Stimulated activated CD4-positive, alpha-beta T cell treated with anti-CD3 and anti-CD28 coated beads, TNF-alpha, amount 100 ng/mL, for 48 hours (primary cell): ENCODE results near the gene TSHZ2.

Experiments used
- DNase-seq, 3 donors: peaks; one replicate each; pipeline ENCODE4 v3.0.0-alpha.2; 2020; ENCODE audit warnings: low read depth in 3 of 3

The TSHZ2 gene

DNA sequence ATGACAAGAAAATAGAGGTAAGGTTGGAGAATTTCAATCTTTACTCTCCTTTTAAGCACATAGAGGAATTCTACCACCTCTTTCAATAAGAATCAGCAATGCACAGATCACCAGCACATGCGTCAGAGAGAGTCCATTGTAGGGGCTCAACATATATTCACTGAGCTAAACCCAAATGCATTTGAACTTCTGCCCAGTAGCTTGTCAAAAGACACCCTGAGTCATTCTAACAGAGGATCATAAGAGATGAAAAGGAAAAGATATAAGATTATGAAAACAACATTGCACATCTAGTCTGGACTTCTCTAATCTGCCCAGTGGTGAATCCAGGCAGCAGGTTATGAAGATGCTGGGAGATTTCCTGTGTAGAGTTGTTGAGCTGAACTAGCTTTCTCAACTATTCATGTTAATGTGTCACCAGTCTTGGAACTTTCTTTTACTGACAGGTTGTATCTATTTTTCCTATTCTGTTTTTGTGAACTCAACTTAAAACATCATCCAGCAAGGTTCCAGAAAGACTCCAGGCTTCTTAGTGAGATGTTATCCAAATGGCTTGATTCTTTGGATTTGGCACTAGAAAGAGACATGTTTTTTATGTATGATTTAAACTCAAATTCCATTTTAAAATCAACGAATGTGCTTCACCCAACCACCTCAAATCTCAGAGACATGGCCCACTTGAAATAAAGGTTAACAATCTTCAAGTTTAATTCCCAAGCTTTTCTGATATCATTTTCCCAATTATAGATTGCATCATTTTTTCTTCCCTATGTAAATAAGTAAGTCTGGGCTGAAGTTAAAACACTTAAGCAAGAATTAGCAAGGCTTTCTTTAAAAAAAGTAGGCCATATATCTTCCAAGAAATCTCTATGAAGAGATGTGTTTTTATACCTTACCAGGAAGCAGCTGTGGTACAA lies 89.3 kb downstream of the TSHZ2 start:
- DNase-seq: no peak

DNA sequence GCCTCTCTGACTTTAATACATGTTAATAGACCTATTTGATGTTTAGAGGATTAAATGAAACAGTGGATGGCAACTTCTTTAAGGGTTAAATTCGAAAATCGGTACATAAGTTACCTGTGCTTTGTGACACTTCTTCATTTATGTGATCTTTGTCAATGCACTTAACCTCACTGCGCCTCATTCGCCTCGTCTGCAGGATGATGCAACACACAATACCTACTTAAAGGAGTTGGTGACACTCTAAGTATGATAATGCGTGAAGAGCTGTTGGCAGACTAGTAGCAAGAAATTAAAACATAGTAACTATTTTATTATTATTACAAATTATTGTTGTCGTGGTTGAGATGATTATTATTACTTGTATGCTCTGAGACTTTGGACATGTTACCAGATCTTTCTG lies 92.8 kb downstream of the TSHZ2 start:
- DNase-seq: no peak

DNA sequence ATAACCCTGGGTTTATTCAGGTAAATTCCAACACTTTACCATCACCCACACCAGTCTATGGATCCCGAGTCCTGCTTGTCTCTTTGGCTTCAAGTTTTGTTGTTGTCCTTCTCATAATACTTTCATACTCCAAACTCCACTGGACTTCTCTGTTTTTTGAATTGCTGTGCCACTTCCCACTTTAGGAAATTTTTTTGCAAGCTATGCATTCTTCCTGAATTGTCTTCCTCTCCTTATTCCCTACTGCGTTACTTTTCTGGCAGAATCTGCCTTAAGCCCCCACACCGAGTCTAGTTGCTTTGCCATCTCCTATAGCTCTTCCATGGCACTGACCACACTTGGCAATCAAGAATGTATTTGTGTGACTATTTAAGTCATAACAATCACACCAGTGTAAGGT lies 96.1 kb downstream of the TSHZ2 start:
- no peak for DNase-seq

DNA sequence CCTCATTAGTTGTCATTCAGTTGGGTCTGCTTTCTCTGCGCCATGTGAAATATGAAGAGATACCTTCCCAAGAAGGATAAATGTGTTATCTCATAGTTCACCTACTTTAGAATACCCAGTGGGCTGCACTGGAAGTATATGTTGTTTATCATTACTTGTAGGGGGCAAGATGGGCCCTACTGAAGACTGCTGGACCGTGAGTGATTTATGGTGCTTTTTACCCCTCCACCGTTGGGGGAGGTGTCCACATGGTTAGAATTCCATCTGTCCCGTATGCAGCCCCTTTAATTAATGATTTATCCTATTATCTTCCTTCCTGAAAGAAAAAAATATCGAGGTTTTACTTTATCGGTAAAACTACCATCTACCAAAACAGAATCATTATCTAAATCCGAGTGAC lies 97.0 kb downstream of the TSHZ2 start:
- DNase-seq: no peak

GRCh38 chr20:53070224-53070623 lies 98.1 kb downstream of the TSHZ2 start:
- DNase-seq: no peak

DNA sequence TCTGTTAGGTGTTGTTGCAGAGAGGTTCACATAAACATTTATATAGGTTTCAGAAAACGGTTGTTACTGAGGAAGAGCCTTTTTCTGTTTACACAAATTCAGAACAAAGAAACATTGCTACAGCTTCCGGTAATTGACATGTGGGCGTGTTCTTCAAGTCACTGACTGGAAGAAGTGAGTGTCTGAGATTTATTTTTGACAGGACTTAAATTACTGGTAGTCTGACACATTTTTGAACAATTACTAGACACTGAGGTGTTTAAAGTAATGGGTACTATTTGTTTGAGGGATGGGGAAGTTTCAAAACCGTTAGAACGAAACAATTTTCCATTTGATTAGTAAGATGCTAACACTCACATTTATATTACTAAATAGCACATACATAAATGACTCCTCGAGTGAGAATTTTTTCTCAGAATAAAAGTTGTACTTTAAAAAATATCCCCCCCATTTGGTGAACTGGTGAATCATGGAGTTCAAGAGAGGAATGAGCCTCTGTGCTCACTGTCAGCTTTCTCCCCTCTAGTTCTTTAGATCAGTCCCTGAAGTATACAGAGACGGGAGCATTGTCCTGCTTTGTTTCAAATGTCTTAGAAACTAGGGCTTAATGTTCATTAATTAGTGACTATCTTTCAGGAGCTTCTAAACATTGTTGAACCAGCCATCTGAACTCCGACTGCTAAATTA lies 98.7 kb downstream of the TSHZ2 start:
- DNase-seq: no peak

GRCh38 chr20:53071833-53072232 lies 99.7 kb downstream of the TSHZ2 start:
- no peak for DNase-seq

- DNase-seq: no peak
Observed at GRCh38 chr20:53072923-53073579, 100.9 kb downstream of the TSHZ2 start.

DNA sequence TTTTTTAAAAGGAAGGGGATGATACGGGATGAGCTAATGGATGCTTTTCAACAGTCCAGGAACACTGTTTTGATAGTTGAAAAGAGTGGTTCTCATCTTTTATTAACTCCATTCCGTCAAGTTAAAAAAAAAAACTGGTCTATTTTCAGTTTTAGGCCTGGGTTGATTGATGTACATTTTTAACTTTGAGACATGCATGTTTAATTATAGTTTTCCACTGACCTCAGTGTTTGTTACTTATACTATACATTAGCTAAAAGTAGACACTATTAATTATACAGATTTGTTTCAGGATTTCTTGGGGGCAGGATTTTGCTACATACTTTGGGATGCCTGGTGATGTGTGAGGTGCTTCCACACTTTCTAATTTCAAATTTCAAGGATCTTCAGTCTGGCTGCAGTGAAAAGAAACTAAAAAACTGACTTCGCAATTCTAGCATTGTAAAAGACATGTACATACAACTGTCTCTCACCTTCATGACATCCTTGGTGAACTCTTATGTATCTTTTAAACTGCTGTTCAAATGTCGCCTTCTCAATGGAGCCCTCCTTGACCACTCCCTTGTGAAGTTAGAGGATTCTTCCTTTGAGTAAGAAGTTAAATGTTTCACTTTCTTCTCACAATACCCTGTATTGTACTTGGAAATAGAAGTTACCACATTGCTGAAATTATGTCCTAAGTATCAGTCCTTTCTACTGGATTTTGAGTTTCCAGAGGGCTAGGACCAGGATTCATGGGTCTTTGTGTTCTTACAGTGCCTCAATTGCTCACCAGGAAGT lies 101.7 kb downstream of the TSHZ2 start:
- DNase-seq: no peak

GRCh38 chr20:53074811-53075314 lies 102.7 kb downstream of the TSHZ2 start:
- no peak for DNase-seq

DNA sequence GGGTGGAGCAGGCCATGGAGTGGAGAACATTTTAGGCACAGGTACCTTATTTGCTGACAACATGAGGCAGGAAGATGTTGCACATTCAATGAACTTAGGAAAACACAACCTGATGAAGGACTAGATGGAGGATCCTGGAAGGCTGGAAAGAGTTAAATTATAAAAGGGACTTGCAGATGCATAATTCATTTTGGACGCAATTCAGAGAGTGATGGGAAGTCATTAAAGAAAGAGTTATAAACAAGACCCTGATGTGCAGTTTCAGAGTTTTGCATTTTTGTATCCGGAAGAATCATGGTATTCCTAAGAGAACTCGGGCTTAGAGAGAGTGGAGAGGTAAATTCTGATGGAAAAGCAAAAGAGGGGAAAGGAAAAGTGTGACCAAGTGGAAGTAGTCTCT lies 104.5 kb downstream of the TSHZ2 start:
- no peak for DNase-seq

DNA sequence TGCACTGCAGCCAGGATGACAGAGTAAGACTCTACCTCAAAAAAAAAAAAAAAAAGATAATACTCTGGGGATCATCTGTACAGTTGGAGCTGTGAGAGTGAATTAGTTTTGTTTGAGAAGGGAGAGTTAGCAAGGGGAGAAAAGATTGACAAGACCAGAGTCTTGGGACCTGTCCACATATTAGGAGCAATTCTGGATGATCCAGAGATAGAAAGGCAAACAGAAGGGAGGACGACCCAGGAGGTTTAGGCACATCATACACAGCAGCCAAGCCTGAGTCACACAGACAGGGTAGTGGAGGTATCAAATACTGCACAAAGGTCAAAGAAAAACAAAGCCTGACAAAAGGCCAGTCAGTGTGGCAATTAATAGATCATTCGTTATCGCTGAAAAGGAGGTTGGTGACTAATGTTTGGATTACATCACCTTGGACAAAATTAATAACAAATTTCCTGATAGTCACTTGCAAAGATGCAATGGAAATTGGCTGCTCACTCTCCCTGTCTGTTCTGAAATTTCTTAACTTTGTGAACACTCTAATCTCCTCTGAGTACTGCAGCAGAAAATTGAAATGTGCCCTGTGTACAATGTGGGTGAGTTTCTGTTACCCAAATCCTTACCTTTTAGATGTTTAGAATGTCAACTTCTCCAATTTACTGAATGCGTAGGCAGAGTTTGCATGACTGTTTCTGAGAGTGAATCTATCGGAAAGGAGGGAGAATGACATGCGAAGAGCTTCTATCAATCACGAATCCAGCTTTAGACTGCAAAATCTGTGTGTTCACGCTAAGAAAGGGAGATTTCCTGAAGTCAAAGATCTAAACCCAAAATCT lies 105.4 kb downstream of the TSHZ2 start:
- no peak for DNase-seq

DNA sequence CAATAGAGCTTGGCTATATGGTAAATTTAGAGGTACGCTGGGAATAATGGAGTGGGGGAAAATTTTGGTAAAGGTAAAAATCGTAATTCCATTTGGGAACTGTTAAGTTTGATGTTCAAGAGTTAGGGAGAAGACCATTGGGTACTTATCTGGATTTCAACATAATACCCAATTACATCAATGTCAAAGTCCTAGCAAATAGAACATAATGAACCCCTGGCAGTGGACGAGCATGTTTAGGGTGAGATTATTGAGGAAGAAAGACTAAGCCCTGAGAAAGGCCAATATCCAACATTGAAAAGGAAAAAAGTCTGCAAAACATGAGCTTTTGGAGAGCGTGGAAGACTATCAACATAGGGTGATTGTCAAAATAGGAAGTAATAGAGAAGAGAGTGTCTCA lies 106.6 kb downstream of the TSHZ2 start:
- DNase-seq: no peak

- no peak for DNase-seq
Observed at GRCh38 chr20:53079261-53079691, 107.1 kb downstream of the TSHZ2 start.

- no peak for DNase-seq
Observed at GRCh38 chr20:53079828-53080686, 107.9 kb downstream of the TSHZ2 start.

- DNase-seq: no peak
Observed at GRCh38 chr20:53080687-53080962, 108.5 kb downstream of the TSHZ2 start.

DNA sequence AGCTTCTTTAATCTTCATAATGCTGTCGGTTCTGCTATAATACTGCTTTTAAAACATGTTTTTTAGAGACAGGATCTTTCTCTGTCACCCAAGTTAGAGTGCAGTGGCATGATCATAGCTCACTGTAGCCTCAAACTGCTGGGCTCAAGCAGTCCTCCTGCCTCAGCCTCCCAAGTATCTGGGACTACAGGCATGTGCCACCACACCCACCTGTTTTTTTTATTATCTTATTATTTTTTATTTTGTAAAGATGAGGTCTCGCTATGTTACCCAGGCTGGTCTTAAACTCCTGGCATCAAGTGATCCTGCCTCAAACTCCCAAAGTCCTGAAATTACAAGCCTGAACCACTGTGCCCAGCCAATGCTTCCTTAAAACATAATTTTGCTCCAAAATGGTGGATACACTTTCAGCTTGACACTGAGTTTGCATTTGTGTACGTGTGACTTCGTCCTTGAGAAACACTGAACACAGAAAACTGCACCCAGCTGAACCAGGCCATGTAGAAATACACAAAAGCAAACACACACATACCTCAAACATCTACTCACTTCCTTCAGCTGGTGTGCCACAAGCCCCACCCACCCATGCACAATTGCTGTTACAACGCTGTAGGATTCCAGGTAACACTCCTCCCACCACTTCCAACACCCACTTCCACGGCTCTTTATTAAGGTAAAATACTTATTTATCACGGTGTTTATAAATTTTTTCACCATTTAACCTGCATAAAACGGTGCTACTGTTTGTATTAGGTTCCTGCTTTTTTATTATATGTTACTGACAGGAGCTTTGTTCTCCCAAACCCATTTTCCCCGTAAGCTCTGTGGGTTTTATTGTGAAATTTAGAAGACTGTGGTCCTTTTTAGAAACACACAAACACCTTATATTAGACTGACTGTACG lies 109.1 kb downstream of the TSHZ2 start:
- DNase-seq: no peak

GRCh38 chr20:53081916-53082863 lies 110.0 kb downstream of the TSHZ2 start:
- no peak for DNase-seq
